CD8-positive, alpha-beta memory T cell (primary cell): ENCODE data around the gene SPTBN2. TPM values are rescaled to one million over a fixed set of nuclear protein-coding genes. Genes with fewer than 3 reads are reported as not detected.

Source experiments
- CTCF ChIA-PET: fragments of 350-600 bp; sonication (Branson Sonifier 250); formaldehyde crosslinking; loops from one replicate; lab custom pipeline; 2021; ENCODE audit warnings: antibody characterized with exemption; lab: Charles Lee
- POLR2A ChIA-PET: fragments of 350-600 bp; sonication (Branson Sonifier 250); formaldehyde crosslinking; loops from one replicate; lab custom pipeline; 2021; ENCODE audit warnings: antibody characterized with exemption; lab: Charles Lee
- DNase-seq, 5 donors: peaks; one replicate each; pipeline versions ENCODE4 v3.0.0 to v3.0.0-alpha.2; 2020 to 2022; ENCODE audit warnings: mixed read lengths in 1 of 5
- H3K27ac ChIP-seq: one replicate; pipeline ENCODE4 v1.7.0; 2013; ENCODE audit warnings: low read depth, mild to moderate bottlenecking, low read length, moderate library complexity
- H3K27me3 ChIP-seq: 2 replicates; pipeline ENCODE4 v1.7.0; 2013; ENCODE audit warnings: low read length, mild to moderate bottlenecking; ENCODE audit not compliant: insufficient read depth, poor library complexity, severe bottlenecking
- H3K36me3 ChIP-seq: 2 replicates; pipeline ENCODE4 v1.7.0; 2013; ENCODE audit warnings: mild to moderate bottlenecking, low read length, moderate library complexity; ENCODE audit not compliant: insufficient read depth
- H3K4me1 ChIP-seq: 2 replicates; pipeline ENCODE4 v1.7.0; 2013; ENCODE audit warnings: mild to moderate bottlenecking, low read length, moderate library complexity; ENCODE audit not compliant: insufficient read depth
- H3K4me3 ChIP-seq: 2 replicates; pipeline ENCODE4 v1.7.0; 2013; ENCODE audit warnings: mild to moderate bottlenecking, low read length
- H3K9me3 ChIP-seq: 2 replicates; pipeline ENCODE4 v1.7.0; 2013; ENCODE audit warnings: mild to moderate bottlenecking, low read length
- H3K27ac Mint-ChIP-seq, 8 donors: one replicate each; pipeline ENCODE4 v1.8.0; 2020 to 2021; ENCODE audit warnings: mixed read lengths in 8 of 8, mild to moderate bottlenecking in 6 of 8, inconsistent platforms in 3 of 8, moderate library complexity in 3 of 8
- H3K27me3 Mint-ChIP-seq, 2 donors: one replicate each; pipeline ENCODE4 v1.8.0; 2020 to 2021; ENCODE audit warnings: mixed read lengths in 2 of 2, mild to moderate bottlenecking in 1 of 2, moderate library complexity in 1 of 2
- H3K36me3 Mint-ChIP-seq, 3 donors: one replicate each; pipeline ENCODE4 v1.8.0; 2020 to 2021; ENCODE audit warnings: mixed read lengths in 3 of 3, inconsistent platforms in 1 of 3, mild to moderate bottlenecking in 1 of 3
- H3K4me1 Mint-ChIP-seq, 3 donors: one replicate each; pipeline ENCODE4 v1.8.0; 2020 to 2021; ENCODE audit warnings: mixed read lengths in 3 of 3, inconsistent platforms in 1 of 3, mild to moderate bottlenecking in 1 of 3
- H3K4me3 Mint-ChIP-seq, 7 donors: one replicate each; pipeline ENCODE4 v1.8.0; 2020 to 2021; ENCODE audit warnings: mixed read lengths in 7 of 7, mild to moderate bottlenecking in 6 of 7, moderate library complexity in 4 of 7, inconsistent platforms in 2 of 7
- H3K9me3 Mint-ChIP-seq, 5 donors: one replicate each; pipeline ENCODE4 v1.8.0; 2020 to 2022; ENCODE audit warnings: mixed read lengths in 5 of 5, mild to moderate bottlenecking in 3 of 5, moderate library complexity in 2 of 5, inconsistent platforms in 1 of 5
- polyA plus RNA-seq: library from polyadenylated mRNA; unstranded; fragments of 300-500 nt; fragmentation: Illumina TruSeq; gene quantifications from one replicate; pipeline ENCODE4 v1.2.3, GENCODE V29; 2021
- total RNA-seq, 2 experiments: library from RNA; stranded (reverse); gene quantifications; one replicate each; pipeline ENCODE4 v1.2.3, GENCODE V29; 2021

Gene SPTBN2
- total and polyA plus RNA-seq, 3 experiments from 2014 or later, result 0.81 to 0.84 TPM; not detected in 1

- H3K36me3 Mint-ChIP-seq, result peaks cover 0 to 4% (median 0%) of the 10 kb centered on the region in 3 donors
- DNase-seq, result no peak
- ChIA-PET CTCF (no interaction called here), POLR2A (no interaction called here)
- H3K27me3 Mint-ChIP-seq, result no peaks in the 10 kb centered on the region
- no peaks in the 10 kb centered on the region for H3K9me3 Mint-ChIP-seq
- no peak overlapping the region for H3K27ac ChIP-seq
- no peaks in the 10 kb centered on the region for H3K9me3 ChIP-seq
- peak overlapping the region in 4 of 7 donors; percentile 19 to 76 (median 52) for H3K4me3 Mint-ChIP-seq
- H3K4me3 ChIP-seq, result no peak overlapping the region
- H3K36me3 ChIP-seq, result no peaks in the 10 kb centered on the region
- H3K27me3 ChIP-seq, result no peaks in the 10 kb centered on the region
- no peaks in the 10 kb centered on the region for H3K4me1 ChIP-seq
- H3K4me1 Mint-ChIP-seq, result peaks cover 0 to 17% (median 3%) of the 10 kb centered on the region in 3 donors
- peak overlapping the region in 2 of 8 donors; percentile 54 to 72 for H3K27ac Mint-ChIP-seq
Measured at GRCh38 chr11:66747480-66747879, 18.5 kb upstream of the SPTBN2 start.

DNA sequence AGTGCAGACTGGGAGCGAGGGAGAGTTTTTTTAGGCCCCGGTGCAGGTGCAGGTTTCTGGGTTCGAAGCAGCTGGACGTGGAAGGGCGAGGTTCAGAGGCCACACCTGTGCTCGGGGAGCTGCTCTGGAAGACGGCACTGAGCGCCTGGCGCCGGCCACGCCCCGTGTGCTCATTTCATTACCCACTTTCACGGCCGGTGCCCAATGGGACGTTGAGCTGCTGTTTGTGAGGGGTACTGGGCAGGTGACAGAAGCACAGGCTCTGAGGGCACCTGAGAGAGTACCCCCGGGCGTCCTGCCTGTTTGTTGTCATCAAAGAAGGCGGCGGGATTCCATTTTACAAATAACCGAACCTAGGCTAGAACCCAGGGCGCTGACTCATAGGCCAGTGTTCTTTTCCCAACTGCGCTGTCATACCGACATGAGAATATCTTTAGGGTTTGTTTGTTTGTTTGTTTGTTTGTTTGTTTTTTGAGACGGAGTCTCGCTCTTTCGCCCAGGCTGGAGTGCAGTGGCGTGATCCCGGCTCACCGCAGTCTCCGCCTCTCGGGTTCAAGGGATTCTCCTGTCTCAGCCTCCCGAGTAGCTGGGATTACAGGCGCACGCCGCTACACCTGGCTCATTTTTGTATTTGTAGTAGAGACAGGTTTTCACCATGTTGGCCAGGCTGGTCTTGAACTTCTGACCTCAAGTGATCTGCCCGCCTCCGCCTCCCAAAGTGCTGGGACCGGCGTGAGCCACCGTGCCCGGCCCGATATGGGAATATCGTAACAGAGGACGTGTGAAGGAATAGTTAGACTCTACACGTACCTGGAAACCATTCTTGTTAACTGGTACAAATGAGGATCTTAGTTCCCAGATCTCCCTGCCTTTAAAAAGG, 16.6 kb upstream of the SPTBN2 start:
- Mint-ChIP-seq H3K27me3 (peaks cover 0 to 4% of the 10 kb centered on the region in 2 donors), H3K27ac (peak overlapping the region in 7 of 8 donors; percentile 66 to 99 (median 79)), H3K9me3 (no peaks in the 10 kb centered on the region), H3K4me1 (peaks cover 0 to 17% (median 3%) of the 10 kb centered on the region in 3 donors), H3K4me3 (peak overlapping the region; percentile 91 to 98 (median 93)), H3K36me3 (peaks cover 0 to 4% (median 0%) of the 10 kb centered on the region in 3 donors)
- H3K27me3 ChIP-seq, result no peaks in the 10 kb centered on the region
- no peaks in the 10 kb centered on the region for H3K9me3 ChIP-seq
- DNase-seq, result peak; percentile 11 to 50 (median 23)
- no peak overlapping the region for H3K27ac ChIP-seq
- H3K4me3 ChIP-seq, result peak overlapping the region; percentile 78
- no peaks in the 10 kb centered on the region for H3K36me3 ChIP-seq
- ChIA-PET CTCF (interaction anchor here (1.1 kb wide), 1 partner anchor 336 kb away, joined by 3 read pairs; no protein-coding TSS in a partner anchor), POLR2A (no interaction called here)
- no peaks in the 10 kb centered on the region for H3K4me1 ChIP-seq

DNA sequence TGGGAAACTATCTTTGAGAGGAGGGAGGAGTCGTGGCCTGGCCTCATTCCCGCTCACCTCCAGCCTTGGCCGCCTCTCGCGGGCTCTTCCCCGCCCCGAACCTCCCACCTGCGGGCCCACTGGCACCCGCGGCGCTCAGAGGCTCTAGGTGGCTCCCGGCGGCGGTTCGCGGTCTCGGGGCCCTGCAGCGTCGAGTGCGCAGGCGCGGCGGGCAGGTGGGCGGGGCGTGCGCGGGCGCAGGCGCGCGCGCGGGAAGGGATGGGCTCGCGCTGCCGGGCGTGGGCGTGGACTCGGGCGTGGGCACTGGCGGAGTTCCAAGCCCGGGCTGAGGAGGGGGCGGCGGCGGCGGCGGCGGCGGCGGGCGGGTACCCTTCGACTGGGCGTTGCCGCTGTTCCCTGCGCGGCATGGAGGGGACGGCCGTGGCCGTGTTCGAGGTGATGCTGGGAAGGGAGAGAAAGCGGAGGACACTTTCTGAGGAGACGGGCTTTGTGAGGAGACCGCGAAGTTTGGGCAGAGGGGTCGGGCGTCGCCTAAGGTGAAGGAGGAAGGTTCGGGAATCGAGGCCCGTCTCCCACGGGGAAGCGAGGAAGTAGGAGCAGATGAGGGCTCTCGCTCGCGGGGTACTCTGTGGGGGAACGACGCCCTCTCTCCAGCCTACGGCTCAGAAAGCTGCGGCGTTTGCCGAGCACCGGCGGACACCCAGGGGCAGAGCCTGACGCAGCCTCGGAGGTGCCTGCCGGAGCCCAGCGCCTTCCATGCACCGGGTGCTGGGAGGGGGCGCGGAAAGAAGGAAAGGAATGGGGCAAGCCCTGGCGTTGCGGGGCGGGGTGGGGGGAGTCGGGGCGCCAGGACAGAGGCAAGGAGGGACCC, 15.7 kb upstream of the SPTBN2 start:
- H3K36me3 Mint-ChIP-seq, result peaks cover 0 to 4% (median 0%) of the 10 kb centered on the region in 3 donors
- H3K36me3 ChIP-seq, result no peaks in the 10 kb centered on the region
- H3K27me3 Mint-ChIP-seq, result peaks cover 0 to 6% of the 10 kb centered on the region in 2 donors
- no peaks in the 10 kb centered on the region for H3K9me3 Mint-ChIP-seq
- POLR2A ChIA-PET, result no interaction called here
- CTCF ChIA-PET, result no interaction called here
- H3K4me3 ChIP-seq, result peak overlapping the region; percentile 78
- H3K27me3 ChIP-seq, result no peaks in the 10 kb centered on the region
- no peaks in the 10 kb centered on the region for H3K9me3 ChIP-seq
- peak overlapping the region; percentile 75 to 99 (median 86) for H3K27ac Mint-ChIP-seq
- H3K4me3 Mint-ChIP-seq, result peak overlapping the region; percentile 91 to 98 (median 93)
- H3K4me1 ChIP-seq, result no peaks in the 10 kb centered on the region
- peak overlapping the region; percentile 70 for H3K27ac ChIP-seq
- peak; percentile 85 to 93 (median 90) for DNase-seq
- H3K4me1 Mint-ChIP-seq, result peaks cover 0 to 17% (median 3%) of the 10 kb centered on the region in 3 donors

DNA sequence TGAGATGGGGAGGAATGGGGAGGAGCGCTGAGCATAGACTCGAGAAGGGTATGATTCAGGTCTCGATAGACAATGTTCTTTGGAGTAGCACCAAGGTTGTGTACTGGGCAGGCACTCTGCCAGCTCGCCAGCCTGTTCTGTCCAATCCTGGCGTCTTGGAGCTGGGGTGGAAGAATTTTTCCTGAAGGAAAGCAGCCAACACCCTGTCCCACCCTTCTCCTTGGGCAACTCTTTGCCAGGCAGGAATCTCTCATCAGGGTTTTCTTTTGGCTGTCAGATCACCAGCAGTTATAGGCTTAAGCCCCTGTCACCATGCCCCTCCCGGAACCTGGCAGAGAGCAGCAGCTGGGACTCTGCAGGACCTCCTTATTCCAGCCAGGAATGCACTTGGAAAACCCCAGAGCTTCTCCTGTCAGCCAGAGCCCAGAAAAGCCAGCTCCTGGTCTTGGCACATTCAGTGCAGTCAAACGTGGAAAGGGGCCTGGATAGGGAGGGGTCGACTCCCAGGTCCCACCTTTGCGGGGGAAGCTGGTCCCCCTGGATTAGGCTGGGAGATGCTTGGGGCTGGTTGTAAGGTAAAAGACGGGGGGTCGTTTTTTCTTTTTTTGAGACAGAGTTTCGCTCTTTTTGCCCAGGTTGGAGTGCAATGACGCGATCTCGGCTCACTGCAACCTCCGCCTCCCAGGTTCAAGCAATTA, 14.4 kb upstream of the SPTBN2 start:
- H3K36me3 ChIP-seq, result no peaks in the 10 kb centered on the region
- H3K27me3 Mint-ChIP-seq, result peaks cover 0 to 6% of the 10 kb centered on the region in 2 donors
- DNase-seq, result no peak
- no peak overlapping the region for H3K27ac ChIP-seq
- no peaks in the 10 kb centered on the region for H3K9me3 Mint-ChIP-seq
- H3K9me3 ChIP-seq, result no peaks in the 10 kb centered on the region
- H3K4me1 ChIP-seq, result no peaks in the 10 kb centered on the region
- peak overlapping the region; percentile 91 to 98 (median 93) for H3K4me3 Mint-ChIP-seq
- peaks cover 0 to 4% (median 0%) of the 10 kb centered on the region in 3 donors for H3K36me3 Mint-ChIP-seq
- POLR2A ChIA-PET, result no interaction called here
- no peaks in the 10 kb centered on the region for H3K27me3 ChIP-seq
- peaks cover 0 to 17% (median 3%) of the 10 kb centered on the region in 3 donors for H3K4me1 Mint-ChIP-seq
- H3K27ac Mint-ChIP-seq, result peak overlapping the region in 3 of 8 donors; percentile 17 to 61 (median 47)
- H3K4me3 ChIP-seq, result no peak overlapping the region
- CTCF ChIA-PET, result interaction anchor here (0.6 to 1.8 kb wide), 2 partner anchors 44 to 355 kb away, joined by 3 to 5 read pairs; no protein-coding TSS in a partner anchor

DNA sequence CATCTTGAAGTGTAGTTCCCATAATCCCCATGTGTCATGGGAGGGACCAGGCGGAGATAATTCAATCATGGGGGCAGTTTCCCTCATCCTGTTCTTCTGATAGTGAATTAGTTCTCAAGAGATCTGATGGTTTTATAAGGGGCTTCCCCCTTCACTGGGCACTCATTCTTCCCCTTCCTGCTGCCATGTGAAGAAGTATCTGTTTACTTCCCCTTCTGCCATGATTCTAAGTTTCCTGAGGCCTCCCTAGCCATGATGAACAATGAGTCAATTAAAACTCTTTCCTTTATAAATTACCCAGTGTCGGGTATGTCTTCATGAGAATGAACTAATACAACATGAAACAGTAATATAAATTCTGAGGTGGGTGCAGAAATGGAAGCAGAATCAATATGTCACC, 12.1 kb upstream of the SPTBN2 start:
- Mint-ChIP-seq H3K27ac (peak overlapping the region in 1 of 8 donors; percentile 27), H3K27me3 (peaks cover 0 to 6% of the 10 kb centered on the region in 2 donors), H3K36me3 (peaks cover 0 to 4% (median 0%) of the 10 kb centered on the region in 3 donors), H3K4me1 (peaks cover 0 to 16% (median 3%) of the 10 kb centered on the region in 3 donors), H3K9me3 (no peaks in the 10 kb centered on the region), H3K4me3 (no peak overlapping the region)
- no peaks in the 10 kb centered on the region for H3K9me3 ChIP-seq
- no peaks in the 10 kb centered on the region for H3K27me3 ChIP-seq
- POLR2A ChIA-PET, result no interaction called here
- no peak overlapping the region for H3K27ac ChIP-seq
- DNase-seq, result no peak
- no peak overlapping the region for H3K4me3 ChIP-seq
- H3K36me3 ChIP-seq, result no peaks in the 10 kb centered on the region
- CTCF ChIA-PET, result no interaction called here
- H3K4me1 ChIP-seq, result no peaks in the 10 kb centered on the region

DNA sequence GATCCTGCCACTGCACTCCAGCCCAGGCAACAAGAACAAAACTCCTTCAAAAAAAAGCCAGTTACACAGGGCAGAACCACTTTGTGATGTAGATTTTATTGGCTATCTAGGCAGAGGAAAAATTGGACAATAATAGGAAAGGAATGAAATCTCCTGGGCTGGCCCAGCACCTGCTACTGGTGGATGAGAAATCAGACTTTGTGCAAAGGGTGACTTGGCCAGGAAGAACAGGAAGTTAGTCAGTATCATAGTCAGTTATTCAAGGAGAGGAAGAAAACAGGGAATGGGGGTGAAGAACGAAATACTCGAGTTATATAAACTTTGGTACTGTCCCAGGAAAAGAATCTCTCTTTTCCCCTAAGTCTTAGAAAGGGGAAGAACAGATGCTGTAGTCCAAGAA, 11.0 kb upstream of the SPTBN2 start:
- Histone ChIP-seq H3K27ac (no peak overlapping the region), H3K36me3 (no peaks in the 10 kb centered on the region), H3K4me1 (no peaks in the 10 kb centered on the region), H3K4me3 (no peak overlapping the region), H3K27me3 (no peaks in the 10 kb centered on the region), H3K9me3 (no peaks in the 10 kb centered on the region)
- no peaks in the 10 kb centered on the region for H3K9me3 Mint-ChIP-seq
- no peak for DNase-seq
- peaks cover 0 to 8% (median 3%) of the 10 kb centered on the region in 3 donors for H3K4me1 Mint-ChIP-seq
- CTCF ChIA-PET, result no interaction called here
- peaks cover 0 to 6% of the 10 kb centered on the region in 2 donors for H3K27me3 Mint-ChIP-seq
- H3K27ac Mint-ChIP-seq, result no peak overlapping the region
- POLR2A ChIA-PET, result no interaction called here
- H3K4me3 Mint-ChIP-seq, result no peak overlapping the region
- peaks cover 0 to 4% (median 0%) of the 10 kb centered on the region in 3 donors for H3K36me3 Mint-ChIP-seq

GRCh38 chr11:66734215-66734614, 5.2 kb upstream of the SPTBN2 start:
- Mint-ChIP-seq H3K4me3 (no peak overlapping the region), H3K9me3 (no peaks in the 10 kb centered on the region), H3K4me1 (peaks cover 0 to under 1% (median 0%) of the 10 kb centered on the region in 3 donors), H3K27me3 (peaks cover 10 to 36% of the 10 kb centered on the region in 2 donors), H3K36me3 (no peaks in the 10 kb centered on the region), H3K27ac (no peak overlapping the region)
- H3K9me3 ChIP-seq, result no peaks in the 10 kb centered on the region
- ChIA-PET CTCF (no interaction called here), POLR2A (no interaction called here)
- no peak for DNase-seq
- no peak overlapping the region for H3K27ac ChIP-seq
- H3K27me3 ChIP-seq, result peaks cover 4% of the 10 kb centered on the region
- H3K4me1 ChIP-seq, result no peaks in the 10 kb centered on the region
- no peak overlapping the region for H3K4me3 ChIP-seq
- H3K36me3 ChIP-seq, result no peaks in the 10 kb centered on the region
